HFF-Myc (cell line): Measurements from ENCODE around the gene HGS.

Experiments
- DNase-seq: peaks from one replicate; pipeline ENCODE4 v3.0.0-alpha.2; 2011; ENCODE audit warnings: low read depth; ENCODE audit errors: extremely low read depth
- H3K4me3 ChIP-seq: replicated peaks from 2 replicates; pipeline ENCODE4 v1.5.1; 2011; ENCODE audit warnings: low read depth, mild to moderate bottlenecking, control low read depth, low read length
- TF ChIP-seq, protein P1 (sequence below): IDR thresholded peaks from 2 replicates; pipeline ENCODE4 v1.5.1; 2012; ENCODE audit warnings: mild to moderate bottlenecking, low read depth, low read length, control low read depth; ENCODE audit errors: missing control alignments

The HGS gene

GRCh38 chr17:81708739-81709185 is 25.0 kb downstream of the HGS start:
- TF ChIP-seq, protein P1, sequence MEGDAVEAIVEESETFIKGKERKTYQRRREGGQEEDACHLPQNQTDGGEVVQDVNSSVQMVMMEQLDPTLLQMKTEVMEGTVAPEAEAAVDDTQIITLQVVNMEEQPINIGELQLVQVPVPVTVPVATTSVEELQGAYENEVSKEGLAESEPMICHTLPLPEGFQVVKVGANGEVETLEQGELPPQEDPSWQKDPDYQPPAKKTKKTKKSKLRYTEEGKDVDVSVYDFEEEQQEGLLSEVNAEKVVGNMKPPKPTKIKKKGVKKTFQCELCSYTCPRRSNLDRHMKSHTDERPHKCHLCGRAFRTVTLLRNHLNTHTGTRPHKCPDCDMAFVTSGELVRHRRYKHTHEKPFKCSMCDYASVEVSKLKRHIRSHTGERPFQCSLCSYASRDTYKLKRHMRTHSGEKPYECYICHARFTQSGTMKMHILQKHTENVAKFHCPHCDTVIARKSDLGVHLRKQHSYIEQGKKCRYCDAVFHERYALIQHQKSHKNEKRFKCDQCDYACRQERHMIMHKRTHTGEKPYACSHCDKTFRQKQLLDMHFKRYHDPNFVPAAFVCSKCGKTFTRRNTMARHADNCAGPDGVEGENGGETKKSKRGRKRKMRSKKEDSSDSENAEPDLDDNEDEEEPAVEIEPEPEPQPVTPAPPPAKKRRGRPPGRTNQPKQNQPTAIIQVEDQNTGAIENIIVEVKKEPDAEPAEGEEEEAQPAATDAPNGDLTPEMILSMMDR = no peak
- DNase-seq = no peak
- H3K4me3 ChIP-seq = no peak overlapping the region

GRCh38 chr17:81710514-81711308 is 26.9 kb downstream of the HGS start:
- peak overlapping the region; percentile 36 for H3K4me3 ChIP-seq
- DNase-seq = no peak
- TF ChIP-seq, protein P1 = no peak

GRCh38 chr17:81711814-81712467 is 28.1 kb downstream of the HGS start, which contains the start of gene SLC25A10:
SLC25A10 (plus strand) TSS chr17:81712284; CDS start chr17:81712427, 143 bp downstream.
- TF ChIP-seq, protein P1 = no peak
- DNase-seq = no peak
- peak within 1 kb of the TSS; percentile 65 for H3K4me3 ChIP-seq

GRCh38 chr17:81712468-81713003 is 28.7 kb downstream of the HGS start:
- DNase-seq = no peak
- H3K4me3 ChIP-seq = peak overlapping the region; percentile 65
- TF ChIP-seq, protein P1 = no peak

DNA sequence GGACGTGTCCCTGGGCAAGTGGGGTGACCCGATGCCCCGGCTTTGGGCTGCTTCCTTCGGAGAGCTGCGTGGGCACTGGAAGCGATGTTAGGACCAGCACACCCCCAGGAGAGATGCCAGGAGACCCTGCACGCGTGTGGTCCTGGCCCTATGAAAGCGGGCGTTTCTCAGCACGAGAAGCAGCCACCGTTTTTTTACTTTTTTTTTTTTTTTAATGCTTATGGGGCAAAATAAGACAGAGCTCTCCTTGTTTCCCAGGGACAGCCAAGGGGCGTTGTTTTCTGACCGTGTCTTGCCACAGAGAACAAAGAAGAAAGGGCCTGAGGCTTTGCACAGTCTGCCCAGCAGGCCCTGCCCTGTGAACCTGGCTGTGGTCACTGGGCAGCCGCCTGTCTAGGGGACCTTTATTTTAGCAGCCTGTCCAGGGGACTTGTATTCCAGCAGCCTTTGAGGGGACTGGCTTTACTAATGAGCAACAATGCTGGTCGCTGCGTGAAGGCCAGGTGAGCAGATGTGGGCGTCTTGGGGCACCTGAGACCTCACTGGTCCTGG is 29.3 kb downstream of the HGS start:
- peak overlapping the region; percentile 65 for H3K4me3 ChIP-seq
- no peak for DNase-seq
- TF ChIP-seq, protein P1 = no peak

DNA sequence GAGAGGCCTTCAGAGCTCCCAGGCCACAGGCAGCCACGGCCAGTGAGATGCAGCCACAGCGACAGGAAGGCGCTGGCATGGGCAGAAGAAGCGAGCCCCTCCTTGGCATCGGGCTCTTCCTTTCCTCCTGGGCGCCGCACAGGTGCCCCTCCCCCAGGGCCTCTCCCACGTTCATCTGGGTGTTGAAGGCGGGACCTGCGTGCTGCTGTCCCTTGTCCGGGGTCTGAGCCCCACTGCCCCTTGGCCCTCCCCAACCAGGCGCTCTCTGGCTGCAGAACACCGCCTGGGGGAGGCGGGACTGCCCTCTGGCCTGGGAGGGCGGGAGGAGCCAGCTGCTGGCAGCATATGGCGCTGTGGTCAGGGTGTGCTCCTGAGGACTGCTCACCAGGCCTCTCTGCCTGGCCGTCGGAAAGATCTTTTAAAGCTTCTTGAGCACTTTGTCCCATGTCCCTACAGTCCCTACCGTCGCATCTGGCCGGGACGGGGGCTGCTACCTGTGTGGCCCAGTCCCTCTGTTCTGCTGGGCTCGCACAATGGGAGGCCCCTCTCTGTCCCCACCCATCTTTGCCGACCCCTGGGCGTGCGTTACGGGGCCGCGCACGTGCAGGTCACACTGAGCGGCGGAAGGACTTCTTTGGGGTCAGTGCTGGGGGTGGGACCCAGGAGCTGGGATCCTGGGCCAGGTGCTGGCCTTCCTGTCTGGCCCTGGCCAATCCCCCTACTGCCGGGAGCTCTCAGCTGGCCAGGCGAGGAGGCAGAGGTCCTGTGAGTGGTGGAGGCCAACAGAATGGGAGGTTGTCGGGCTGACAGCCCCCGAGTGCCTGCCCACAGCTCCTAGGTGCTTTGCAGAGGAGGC is 30.0 kb downstream of the HGS start:
- H3K4me3 ChIP-seq = peak overlapping the region; percentile 65
- TF ChIP-seq, protein P1 = no peak
- no peak for DNase-seq
